Measurements from ENCODE around the gene SPIRE2. TPM values are rescaled to one million over a fixed set of nuclear protein-coding genes. Genes with fewer than 3 reads are reported as not detected.

SPIRE2 gene
- total RNA-seq, 1 donor from 2014 or later = 15.8 TPM

DNA sequence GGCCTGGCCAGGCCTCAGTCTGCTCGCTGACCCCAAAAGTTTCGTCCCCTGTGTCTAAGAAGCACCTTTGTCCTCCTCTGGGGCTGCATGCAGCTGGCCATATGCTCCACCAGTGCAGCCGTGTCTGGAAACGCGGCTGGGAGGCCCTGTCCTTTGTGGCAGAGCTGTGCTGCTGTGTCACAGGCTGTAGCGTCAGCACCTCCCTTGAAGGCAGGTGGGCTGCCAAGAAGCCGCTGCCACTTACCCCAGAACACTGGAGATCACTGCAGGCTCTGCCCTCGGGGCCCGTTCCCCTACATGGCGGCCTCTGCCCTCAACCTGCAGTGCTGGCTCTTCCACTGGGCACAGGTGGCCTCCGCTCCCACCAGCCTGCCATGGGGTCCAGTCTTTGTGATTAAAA, 74.7 kb downstream of the SPIRE2 start:
- Histone ChIP-seq H3K27ac (no peak overlapping the region), H3K4me3 (no peak overlapping the region), H3K27me3 (ENCODE audit: low read depth) (no peaks in the 10 kb centered on the region), H3K36me3 (peaks cover 80% of the 10 kb centered on the region), H3K9me3 (no peaks in the 10 kb centered on the region), H3K4me1 (no peaks in the 10 kb centered on the region)
- TF ChIP-seq, protein P1, sequence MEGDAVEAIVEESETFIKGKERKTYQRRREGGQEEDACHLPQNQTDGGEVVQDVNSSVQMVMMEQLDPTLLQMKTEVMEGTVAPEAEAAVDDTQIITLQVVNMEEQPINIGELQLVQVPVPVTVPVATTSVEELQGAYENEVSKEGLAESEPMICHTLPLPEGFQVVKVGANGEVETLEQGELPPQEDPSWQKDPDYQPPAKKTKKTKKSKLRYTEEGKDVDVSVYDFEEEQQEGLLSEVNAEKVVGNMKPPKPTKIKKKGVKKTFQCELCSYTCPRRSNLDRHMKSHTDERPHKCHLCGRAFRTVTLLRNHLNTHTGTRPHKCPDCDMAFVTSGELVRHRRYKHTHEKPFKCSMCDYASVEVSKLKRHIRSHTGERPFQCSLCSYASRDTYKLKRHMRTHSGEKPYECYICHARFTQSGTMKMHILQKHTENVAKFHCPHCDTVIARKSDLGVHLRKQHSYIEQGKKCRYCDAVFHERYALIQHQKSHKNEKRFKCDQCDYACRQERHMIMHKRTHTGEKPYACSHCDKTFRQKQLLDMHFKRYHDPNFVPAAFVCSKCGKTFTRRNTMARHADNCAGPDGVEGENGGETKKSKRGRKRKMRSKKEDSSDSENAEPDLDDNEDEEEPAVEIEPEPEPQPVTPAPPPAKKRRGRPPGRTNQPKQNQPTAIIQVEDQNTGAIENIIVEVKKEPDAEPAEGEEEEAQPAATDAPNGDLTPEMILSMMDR (IDR thresholded peaks at IDR 0.05) = no peak
- ATAC-seq = no peak
- no peak for DNase-seq
- intact Hi-C loops (cut with DNase I) = no loop called here

DNA sequence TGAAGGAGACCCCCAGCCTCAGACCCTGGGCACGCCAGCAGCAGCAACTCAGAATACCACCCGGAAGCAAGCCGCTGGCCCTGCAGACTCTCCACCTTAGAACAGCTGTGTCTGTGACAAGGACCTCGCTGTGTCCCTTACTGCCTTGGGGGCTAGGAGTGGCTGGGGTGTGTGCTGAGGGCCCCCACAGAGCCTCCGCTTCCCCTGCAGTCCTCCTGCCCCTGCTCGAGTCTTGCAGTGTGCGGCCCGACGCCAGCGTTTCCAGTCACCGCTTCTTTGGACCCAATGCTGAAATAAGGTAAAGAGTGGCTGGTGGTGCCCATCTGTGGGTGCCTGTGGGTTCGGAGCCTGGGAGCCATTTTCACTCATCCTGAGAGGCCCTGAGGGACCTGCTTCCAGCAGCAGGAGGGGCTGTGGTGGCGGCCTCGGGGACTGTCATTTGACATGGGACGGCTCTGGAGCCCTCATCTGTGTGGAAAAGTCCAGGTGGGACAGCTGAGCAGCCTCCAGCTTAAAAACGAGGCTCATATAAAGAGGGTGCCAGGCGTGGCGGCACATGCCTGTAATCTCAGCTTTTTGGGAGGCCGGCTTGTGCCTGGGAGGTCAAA, 75.7 kb downstream of the SPIRE2 start:
- H3K36me3 ChIP-seq = peaks cover 73% of the 10 kb centered on the region
- TF ChIP-seq, protein P1 (IDR thresholded peaks at IDR 0.05) = no peak
- no peak for ATAC-seq
- no peaks in the 10 kb centered on the region for H3K27me3 ChIP-seq (ENCODE audit: low read depth)
- no peak for DNase-seq
- no peak overlapping the region for H3K27ac ChIP-seq
- no peaks in the 10 kb centered on the region for H3K4me1 ChIP-seq
- intact Hi-C loops (cut with DNase I) = no loop called here
- no peak overlapping the region for H3K4me3 ChIP-seq
- no peaks in the 10 kb centered on the region for H3K9me3 ChIP-seq

DNA sequence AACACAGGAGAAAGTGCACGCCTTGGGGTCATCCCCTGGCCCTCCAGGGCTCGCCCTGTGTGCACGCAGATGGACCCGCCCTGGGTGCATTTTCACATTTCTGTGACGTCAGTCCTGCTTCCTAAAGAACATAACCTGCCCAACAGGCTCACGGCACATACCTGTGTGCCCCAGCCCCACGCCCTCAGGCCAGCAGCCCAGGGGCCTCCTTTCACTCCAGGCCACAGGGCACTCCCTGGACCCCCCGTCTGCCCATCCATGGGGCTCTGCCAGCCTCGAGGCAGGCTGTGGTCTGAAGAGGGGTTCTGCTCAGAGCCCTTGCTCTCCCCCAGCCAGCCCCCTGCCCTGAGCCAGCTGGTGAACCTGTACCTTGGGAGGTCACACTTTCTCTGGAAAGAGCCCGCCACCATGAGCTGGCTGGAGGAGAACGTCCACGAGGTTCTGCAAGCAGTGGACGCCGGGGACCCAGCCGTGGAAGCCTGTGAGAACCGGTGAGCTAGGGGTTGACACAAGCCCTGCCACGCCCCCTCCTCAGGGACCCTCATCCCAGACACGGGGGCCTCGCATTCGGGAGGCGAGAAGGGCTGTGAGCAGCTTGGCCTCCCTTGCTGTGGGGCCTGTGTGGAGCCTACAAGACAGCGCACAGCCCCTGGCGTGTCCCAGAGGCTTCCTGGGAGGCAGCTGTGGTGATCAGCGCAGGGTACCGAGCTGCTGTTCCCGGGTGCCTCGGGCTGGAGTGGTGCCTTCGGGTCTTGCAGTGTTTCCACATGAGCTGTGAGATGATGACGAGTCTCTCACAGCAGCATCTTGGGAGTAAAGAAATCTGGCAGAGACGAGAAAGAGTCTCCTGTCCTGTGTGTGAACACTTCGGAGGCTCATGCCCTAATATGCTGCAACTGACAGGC, 76.6 kb downstream of the SPIRE2 start:
- peaks cover 72% of the 10 kb centered on the region for H3K36me3 ChIP-seq
- peaks cover under 1% of the 10 kb centered on the region for H3K4me1 ChIP-seq
- H3K4me3 ChIP-seq = no peak overlapping the region
- no peak for DNase-seq
- TF ChIP-seq, protein P1 (IDR thresholded peaks at IDR 0.05) = no peak
- peak in 1 of 2 donors; percentile 4 for ATAC-seq
- H3K9me3 ChIP-seq = no peaks in the 10 kb centered on the region
- intact Hi-C loops (cut with DNase I) = no loop called here
- H3K27me3 ChIP-seq (ENCODE audit: low read depth) = no peaks in the 10 kb centered on the region
- H3K27ac ChIP-seq = no peak overlapping the region

DNA sequence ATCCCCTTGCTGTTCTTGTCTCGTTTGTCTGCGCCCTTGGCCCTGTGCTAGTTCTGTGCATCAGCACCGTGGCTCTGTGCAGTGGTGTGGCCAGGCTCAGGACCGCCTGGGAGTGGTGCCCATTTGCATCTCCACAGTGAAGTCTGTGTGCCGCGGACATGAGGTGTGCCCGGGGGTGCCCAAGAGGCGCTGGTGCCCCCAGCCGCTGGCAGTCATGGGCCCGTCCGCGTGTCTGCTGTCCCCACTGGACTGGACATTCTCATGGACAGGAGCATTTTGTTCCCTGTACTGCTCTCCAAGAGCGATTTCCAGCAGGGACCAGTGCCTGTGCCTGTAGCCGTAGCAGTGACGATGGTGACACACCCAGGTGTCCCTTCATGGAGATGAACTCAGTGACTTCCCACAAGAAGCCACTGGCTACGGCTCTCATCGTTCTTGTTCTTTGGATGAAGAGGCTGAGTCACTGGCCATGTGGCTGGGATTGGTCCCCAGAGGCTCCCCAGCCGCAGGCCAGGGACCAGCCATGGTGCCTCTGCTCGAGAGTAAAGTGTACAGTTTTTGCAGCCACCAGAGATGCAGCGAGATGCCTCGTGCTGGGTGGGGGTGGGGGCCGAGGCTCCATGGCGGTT, 77.3 kb downstream of the SPIRE2 start:
- H3K4me3 ChIP-seq = no peak overlapping the region
- H3K9me3 ChIP-seq = no peaks in the 10 kb centered on the region
- intact Hi-C loops (cut with DNase I) = no loop called here
- ATAC-seq = no peak
- DNase-seq = no peak
- H3K27me3 ChIP-seq (ENCODE audit: low read depth) = no peaks in the 10 kb centered on the region
- H3K27ac ChIP-seq = no peak overlapping the region
- TF ChIP-seq, protein P1 (IDR thresholded peaks at IDR 0.05) = no peak
- peaks cover 68% of the 10 kb centered on the region for H3K36me3 ChIP-seq
- H3K4me1 ChIP-seq = peaks cover 5% of the 10 kb centered on the region

DNA sequence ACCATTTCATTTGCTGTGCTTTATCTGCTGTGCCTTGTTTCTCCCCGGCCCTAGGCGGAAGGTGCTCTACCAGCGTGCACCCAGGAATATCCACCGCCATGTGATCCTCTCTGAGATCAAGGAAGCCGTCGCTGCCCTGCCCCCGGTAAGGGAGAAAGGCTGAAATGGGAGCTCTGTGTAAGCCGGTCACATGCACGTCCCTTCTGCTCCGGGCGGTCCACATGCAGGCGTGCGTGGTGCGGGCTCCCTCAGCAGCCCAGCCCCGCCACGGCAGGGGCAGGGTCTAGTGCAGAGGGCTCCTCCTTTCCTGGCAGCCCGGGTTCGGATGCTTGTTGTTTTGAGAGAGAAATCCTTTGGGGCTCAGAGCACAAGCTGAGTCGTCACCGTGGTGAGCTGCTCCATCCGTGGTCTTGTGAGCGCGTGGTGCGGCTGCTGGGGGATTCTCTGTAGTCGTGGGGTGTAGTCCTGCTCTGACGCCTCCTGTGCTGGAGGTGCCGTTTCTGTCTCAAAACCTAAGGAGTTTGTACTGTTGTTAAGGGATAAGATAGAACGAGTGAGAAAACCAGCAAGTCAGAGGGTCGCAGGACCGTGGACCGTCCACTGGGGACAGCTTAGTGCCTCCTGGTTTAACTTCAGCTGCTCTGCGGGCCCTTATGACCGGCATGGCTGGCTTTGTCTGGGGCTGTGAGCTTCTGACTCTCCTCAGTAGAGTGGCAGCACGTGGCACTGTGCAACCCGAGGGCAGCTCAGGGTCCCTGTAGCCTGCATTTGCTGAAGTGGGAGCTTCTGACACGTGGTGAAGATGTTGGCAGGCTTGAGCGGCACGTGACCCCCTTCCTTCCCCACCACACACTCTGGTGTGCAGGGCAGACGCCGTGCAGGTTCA, 78.1 kb downstream of the SPIRE2 start:
- H3K27ac ChIP-seq = no peak overlapping the region
- TF ChIP-seq, protein P1 (IDR thresholded peaks at IDR 0.05) = no peak
- no peaks in the 10 kb centered on the region for H3K9me3 ChIP-seq
- H3K4me1 ChIP-seq = peaks cover 5% of the 10 kb centered on the region
- DNase-seq (no peak), ATAC-seq (no peak)
- peaks cover 69% of the 10 kb centered on the region for H3K36me3 ChIP-seq
- H3K27me3 ChIP-seq (ENCODE audit: low read depth) = no peaks in the 10 kb centered on the region
- no peak overlapping the region for H3K4me3 ChIP-seq
- intact Hi-C loops (cut with DNase I) = no loop called here

Data from lower lobe of right lung (tissue), 2 donors.